IMR-90 (cell line): ENCODE measurements around the gene SLC35E4. TPM values are rescaled to one million over a fixed set of nuclear protein-coding genes. Genes with fewer than 3 reads are reported as not detected.
A peak's percentile ranks its signal among the peaks of the same experiment; 100 is the strongest.

Source experiments
- ATAC-seq: fragments of 200-7000 bp; cut with Tn5 transposase; 2 replicates; pipeline ENCODE4 v1.9.1; 2020; ENCODE audit warnings: low read depth, mild to moderate bottlenecking, moderate library complexity
- BruUV-seq: library from RNA; stranded (reverse); fragments of 400-500 nt; replicated peaks from 2 replicates; lab custom pipeline; 2021; lab: Mats Ljungman, UMichigan
- CTCF ChIA-PET: fragments of 300-600 bp; formaldehyde crosslinking; extraction: SDS; loops from one replicate; lab custom pipeline; 2021; ENCODE audit warnings: antibody characterized with exemption; lab: Yijun Ruan, JAX
- POLR2A ChIA-PET: fragments of 300-600 bp; sonication (Branson Sonifier 250); formaldehyde crosslinking; loops from one replicate; lab custom pipeline; 2022; ENCODE audit warnings: antibody characterized with exemption; ENCODE audit not compliant: unreplicated experiment; lab: Charles Lee
- DNase-seq: peaks from one replicate; pipeline ENCODE4 v3.0.0; 2013
- H2AFZ ChIP-seq: replicated peaks from 2 replicates; pipeline ENCODE3; 2013; ENCODE audit warnings: low read length, mild to moderate bottlenecking; ENCODE audit not compliant: poor library complexity
- H2AK5ac ChIP-seq: 2 replicates; pipeline ENCODE4 v1.6.1; 2013; ENCODE audit warnings: low read depth, low read length, inconsistent platforms
- H2AK9ac ChIP-seq: replicated peaks from 2 replicates; pipeline ENCODE3; 2013; ENCODE audit warnings: mild to moderate bottlenecking, low read depth, low read length, moderate library complexity; ENCODE audit not compliant: poor library complexity
- H2BK120ac ChIP-seq: 2 replicates; pipeline ENCODE4 v1.6.1; 2013; ENCODE audit warnings: low read depth, low read length, inconsistent platforms
- H2BK15ac ChIP-seq: 3 replicates; pipeline ENCODE4 v1.6.1; 2013; ENCODE audit warnings: low read depth, low read length, inconsistent platforms
- H2BK20ac ChIP-seq: 2 replicates; pipeline ENCODE4 v1.6.1; 2013; ENCODE audit warnings: low read depth, mild to moderate bottlenecking, inconsistent platforms, low read length, moderate library complexity
- H2BK5ac ChIP-seq: 2 replicates; pipeline ENCODE4 v1.6.1; 2013; ENCODE audit warnings: mild to moderate bottlenecking, low read depth, low read length, inconsistent platforms; ENCODE audit not compliant: poor library complexity, severe bottlenecking
- H3K14ac ChIP-seq: replicated peaks from 2 replicates; pipeline ENCODE4 v1.6.1; 2013; ENCODE audit warnings: low read depth, low read length, inconsistent platforms
- H3K18ac ChIP-seq: 2 replicates; pipeline ENCODE4 v1.6.1; 2013; ENCODE audit warnings: low read depth, low read length, control low read depth
- H3K23ac ChIP-seq: 2 replicates; pipeline ENCODE4 v1.6.1; 2013; ENCODE audit warnings: low read depth, low read length, inconsistent platforms
- H3K27ac ChIP-seq: 2 replicates; pipeline ENCODE4 v1.5.1; 2013; ENCODE audit warnings: mild to moderate bottlenecking, control low read depth, low read length; ENCODE audit not compliant: insufficient read depth
- H3K27me3 ChIP-seq: 2 replicates; pipeline ENCODE4 v1.6.1; 2013; ENCODE audit warnings: low read length; ENCODE audit not compliant: control insufficient read depth, insufficient read depth
- H3K36me3 ChIP-seq: 2 replicates; pipeline ENCODE4 v1.6.1; 2013; ENCODE audit warnings: low read length, mixed read lengths; ENCODE audit not compliant: control insufficient read depth, insufficient read depth
- H3K4ac ChIP-seq: 2 replicates; pipeline ENCODE4 v1.6.1; 2013; ENCODE audit warnings: low read depth, low read length, inconsistent platforms
- H3K4me1 ChIP-seq: 2 replicates; pipeline ENCODE4 v1.6.1; 2013; ENCODE audit warnings: low read length, mixed read lengths; ENCODE audit not compliant: control insufficient read depth, insufficient read depth
- H3K4me2 ChIP-seq: 2 replicates; pipeline ENCODE4 v1.6.1; 2013; ENCODE audit warnings: low read depth, mild to moderate bottlenecking, control low read depth, low read length, moderate library complexity
- H3K4me3 ChIP-seq: 2 replicates; pipeline ENCODE4 v1.5.1; 2013; ENCODE audit warnings: low read depth, mild to moderate bottlenecking, control low read depth, low read length, moderate library complexity; ENCODE audit not compliant: insufficient read depth
- H3K56ac ChIP-seq: 2 replicates; pipeline ENCODE4 v1.6.1; 2013; ENCODE audit warnings: low read length, inconsistent platforms; ENCODE audit not compliant: insufficient read depth; ENCODE audit errors: extremely low read depth
- H3K79me1 ChIP-seq, 2 experiments: 2 replicates each; pipeline ENCODE4 v1.6.1; 2013; ENCODE audit warnings: low read length in 2 of 2, inconsistent platforms in 1 of 2, low read depth in 1 of 2
- H3K9ac ChIP-seq: 2 replicates; pipeline ENCODE4 v1.6.1; 2013; ENCODE audit warnings: low read depth, low read length, control low read depth
- H3K9me1 ChIP-seq: 2 replicates; pipeline ENCODE4 v1.6.1; 2013; ENCODE audit warnings: low read length, inconsistent platforms; ENCODE audit not compliant: insufficient read depth
- H3K9me3 ChIP-seq: 2 replicates; pipeline ENCODE4 v1.6.1; 2013; ENCODE audit warnings: low read length; ENCODE audit not compliant: control insufficient read depth, insufficient read depth
- H4K20me1 ChIP-seq: 2 replicates; pipeline ENCODE4 v1.6.1; 2013; ENCODE audit warnings: low read length, inconsistent platforms; ENCODE audit not compliant: insufficient read depth
- H4K5ac ChIP-seq: 2 replicates; pipeline ENCODE4 v1.6.1; 2013; ENCODE audit warnings: mild to moderate bottlenecking, low read depth, low read length, control low read depth
- H4K8ac ChIP-seq, 2 experiments: 2 replicates each; pipeline ENCODE4 v1.6.1; 2013; ENCODE audit warnings: low read depth in 2 of 2, low read length in 2 of 2, control low read depth in 1 of 2, inconsistent platforms in 1 of 2
- H4K91ac ChIP-seq: 2 replicates; pipeline ENCODE4 v1.6.1; 2013; ENCODE audit warnings: low read depth, low read length, inconsistent platforms; ENCODE audit not compliant: insufficient read depth
- BHLHE40 ChIP-seq: fragments of 150-350 bp; IDR thresholded peaks from 2 replicates; pipeline ENCODE4 v1.6.1; 2016; ENCODE audit warnings: mild to moderate bottlenecking, low read depth, low read length
- CEBPB ChIP-seq: IDR thresholded peaks from 2 replicates; pipeline ENCODE4 v1.6.1; 2012; ENCODE audit warnings: low read depth, low read length, improper control_type of control experiment
- CHD1 ChIP-seq: IDR thresholded peaks from 2 replicates; pipeline ENCODE4 v1.6.1; 2012; ENCODE audit warnings: low read depth, low read length, improper control_type of control experiment
- FOS ChIP-seq: fragments of 150-350 bp; IDR thresholded peaks from 2 replicates; pipeline ENCODE4 v1.6.1; 2016; ENCODE audit warnings: low read depth, low read length
- MAFK ChIP-seq: IDR thresholded peaks from 2 replicates; pipeline ENCODE4 v1.6.1; 2012; ENCODE audit warnings: low read depth, low read length, improper control_type of control experiment
- MAZ ChIP-seq: IDR thresholded peaks from 2 replicates; pipeline ENCODE4 v1.6.1; 2012; ENCODE audit warnings: low read depth, mild to moderate bottlenecking, low read length, improper control_type of control experiment, moderate library complexity, borderline replicate concordance
- NFE2L2 ChIP-seq: fragments of 150-350 bp; IDR thresholded peaks from 2 replicates; pipeline ENCODE4 v1.6.1; 2016; ENCODE audit warnings: low read depth, mild to moderate bottlenecking, low read length
- POLR2A ChIP-seq: IDR thresholded peaks from 2 replicates; pipeline ENCODE4 v1.6.1; 2012; ENCODE audit warnings: mild to moderate bottlenecking, low read depth, low read length
- RAD21 ChIP-seq: IDR thresholded peaks from 2 replicates; pipeline ENCODE4 v1.6.1; 2012; ENCODE audit warnings: low read length, improper control_type of control experiment
- RFX5 ChIP-seq: IDR thresholded peaks from 2 replicates; pipeline ENCODE4 v1.8.0; 2012; ENCODE audit warnings: low read depth, mild to moderate bottlenecking, low read length, moderate library complexity
- SMC3 ChIP-seq: fragments of 150-350 bp; IDR thresholded peaks from 2 replicates; pipeline ENCODE4 v1.6.1; 2016; ENCODE audit warnings: low read depth, mild to moderate bottlenecking, antibody characterized with exemption, low read length, moderate library complexity
- WGBS, 2 experiments: methylation state at CpG; one replicate each; pipeline versions ENCODE4 v1.1.5 to v1.1.7; 2013; ENCODE audit warnings: missing lambda C conversion rate in 2 of 2; ENCODE audit not compliant: insufficient read length in 1 of 2; ENCODE audit errors: extremely low coverage in 2 of 2; 5-methylcytosine and 5-hydroxymethylcytosine counted together
- dilution Hi-C: fragments of 300-500 bp; cut with HindIII; formaldehyde crosslinking; loops from one replicate; pipeline ENCODE4 v1.14.3; 2018; ENCODE audit warnings: low sequenced_read_pairs; ENCODE audit not compliant: unreplicated experiment
- in situ Hi-C: fragments of 300-500 bp; cut with MboI; formaldehyde crosslinking; loops from 3 replicates; pipeline ENCODE4 v1.14.3; 2019; ENCODE audit warnings: low sequenced_read_pairs, inconsistent platforms, mixed read lengths
- intact Hi-C: fragments of 100-400 bp; cut with micrococcal nuclease; formaldehyde crosslinking; loops from 2 replicates; pipeline ENCODE4 v1.10.0; 2022
- polyA plus RNA-seq, 3 experiments: library from polyadenylated mRNA; depleted of rRNA; stranded (reverse); fragments of >200 nt; gene quantifications; 2 replicates each; pipeline ENCODE4 v1.2.3, GENCODE V29; 2012; ENCODE audit warnings: low replicate concordance in 1 of 3
- total RNA-seq: library from RNA; depleted of rRNA; stranded (reverse); fragments of >200 nt; gene quantifications from 2 replicates; pipeline ENCODE4 v1.2.3, GENCODE V29; 2012
- TF ChIP-seq, protein P1 (sequence below): conservative IDR thresholded peaks from 2 replicates; pipeline ENCODE4 v1.5.1; 2012; ENCODE audit warnings: mild to moderate bottlenecking, low read depth, low read length, improper control_type of control experiment
- TF ChIP-seq, protein P2 (sequence below): fragments of 150-350 bp; IDR thresholded peaks from 2 replicates; pipeline ENCODE4 v1.6.1; 2016; ENCODE audit warnings: low read depth, mild to moderate bottlenecking, low read length, moderate library complexity, borderline replicate concordance
- TF ChIP-seq, protein P3 (sequence below): fragments of 150-350 bp; IDR thresholded peaks from 2 replicates; pipeline ENCODE4 v1.6.1; 2017; ENCODE audit warnings: mild to moderate bottlenecking, antibody characterized with exemption, low read length, low read depth

Gene SLC35E4
- total and polyA plus RNA-seq, 2 of the 4 experiments (the other 2 are of a cell fraction) = 5.7 to 6.8 TPM

DNA sequence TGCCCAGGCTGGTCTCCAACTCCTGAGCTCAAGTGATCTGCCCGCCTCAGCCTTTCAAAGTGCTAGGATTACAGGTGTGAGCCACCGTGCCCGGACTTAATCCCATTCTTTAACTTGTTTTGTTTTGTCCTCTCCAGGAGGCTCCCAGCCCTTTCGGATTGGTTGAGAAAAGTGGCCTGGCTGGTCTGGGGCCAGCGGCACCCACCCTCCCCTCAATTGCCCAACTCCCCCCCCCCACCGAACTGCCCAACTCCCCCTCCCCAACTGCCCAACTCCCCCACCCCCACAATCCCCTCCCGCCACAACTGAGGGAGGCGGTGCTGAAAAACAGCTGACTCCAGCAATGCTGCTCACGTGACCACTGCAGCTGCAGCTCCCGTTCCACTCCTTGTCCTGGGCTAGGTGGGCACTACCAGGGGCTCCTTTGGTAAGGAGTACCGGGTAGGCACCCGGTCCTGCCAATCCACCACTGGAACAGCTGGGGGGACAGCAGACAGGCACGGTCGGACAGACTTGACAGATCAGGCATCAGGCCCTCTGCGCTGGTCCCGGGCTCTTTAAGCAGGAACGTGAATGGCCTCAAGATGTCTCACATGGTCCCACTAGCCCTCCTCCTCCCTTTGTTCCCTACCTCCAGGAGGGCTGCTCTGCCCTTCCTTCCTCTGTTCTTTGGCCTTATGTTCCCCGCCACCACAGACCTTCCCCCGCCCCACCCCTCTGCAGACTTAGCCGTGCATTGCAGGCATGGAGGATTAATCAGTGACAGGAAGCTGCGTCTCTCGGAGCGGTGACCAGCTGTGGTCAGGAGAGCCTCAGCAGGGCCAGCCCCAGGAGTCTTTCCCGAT, 28.9 kb upstream of the SLC35E4 start, which contains the start of gene TCN2:
TCN2 (plus strand) TSS at position 720 of the 845 bp plus-strand sequence. CDS start 158 bp downstream, outside the sequence.
- ATAC-seq = peak; percentile 70
- dilution Hi-C loops = no loop called here
- BruUV-seq = no TSS peak
- TF ChIP-seq MAFK (peak; percentile 71), RAD21 (no peak), MAZ (no peak), CEBPB (no peak), NFE2L2 (no peak), RFX5 (no peak), CHD1 (no peak), SMC3 (no peak), POLR2A (no peak), FOS (no peak), BHLHE40 (peak; percentile 69)
- TF ChIP-seq, protein P1, sequence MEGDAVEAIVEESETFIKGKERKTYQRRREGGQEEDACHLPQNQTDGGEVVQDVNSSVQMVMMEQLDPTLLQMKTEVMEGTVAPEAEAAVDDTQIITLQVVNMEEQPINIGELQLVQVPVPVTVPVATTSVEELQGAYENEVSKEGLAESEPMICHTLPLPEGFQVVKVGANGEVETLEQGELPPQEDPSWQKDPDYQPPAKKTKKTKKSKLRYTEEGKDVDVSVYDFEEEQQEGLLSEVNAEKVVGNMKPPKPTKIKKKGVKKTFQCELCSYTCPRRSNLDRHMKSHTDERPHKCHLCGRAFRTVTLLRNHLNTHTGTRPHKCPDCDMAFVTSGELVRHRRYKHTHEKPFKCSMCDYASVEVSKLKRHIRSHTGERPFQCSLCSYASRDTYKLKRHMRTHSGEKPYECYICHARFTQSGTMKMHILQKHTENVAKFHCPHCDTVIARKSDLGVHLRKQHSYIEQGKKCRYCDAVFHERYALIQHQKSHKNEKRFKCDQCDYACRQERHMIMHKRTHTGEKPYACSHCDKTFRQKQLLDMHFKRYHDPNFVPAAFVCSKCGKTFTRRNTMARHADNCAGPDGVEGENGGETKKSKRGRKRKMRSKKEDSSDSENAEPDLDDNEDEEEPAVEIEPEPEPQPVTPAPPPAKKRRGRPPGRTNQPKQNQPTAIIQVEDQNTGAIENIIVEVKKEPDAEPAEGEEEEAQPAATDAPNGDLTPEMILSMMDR = no peak
- TF ChIP-seq, protein P2, sequence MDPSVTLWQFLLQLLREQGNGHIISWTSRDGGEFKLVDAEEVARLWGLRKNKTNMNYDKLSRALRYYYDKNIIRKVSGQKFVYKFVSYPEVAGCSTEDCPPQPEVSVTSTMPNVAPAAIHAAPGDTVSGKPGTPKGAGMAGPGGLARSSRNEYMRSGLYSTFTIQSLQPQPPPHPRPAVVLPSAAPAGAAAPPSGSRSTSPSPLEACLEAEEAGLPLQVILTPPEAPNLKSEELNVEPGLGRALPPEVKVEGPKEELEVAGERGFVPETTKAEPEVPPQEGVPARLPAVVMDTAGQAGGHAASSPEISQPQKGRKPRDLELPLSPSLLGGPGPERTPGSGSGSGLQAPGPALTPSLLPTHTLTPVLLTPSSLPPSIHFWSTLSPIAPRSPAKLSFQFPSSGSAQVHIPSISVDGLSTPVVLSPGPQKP = no peak
- TF ChIP-seq, protein P3, sequence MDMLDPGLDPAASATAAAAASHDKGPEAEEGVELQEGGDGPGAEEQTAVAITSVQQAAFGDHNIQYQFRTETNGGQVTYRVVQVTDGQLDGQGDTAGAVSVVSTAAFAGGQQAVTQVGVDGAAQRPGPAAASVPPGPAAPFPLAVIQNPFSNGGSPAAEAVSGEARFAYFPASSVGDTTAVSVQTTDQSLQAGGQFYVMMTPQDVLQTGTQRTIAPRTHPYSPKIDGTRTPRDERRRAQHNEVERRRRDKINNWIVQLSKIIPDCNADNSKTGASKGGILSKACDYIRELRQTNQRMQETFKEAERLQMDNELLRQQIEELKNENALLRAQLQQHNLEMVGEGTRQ = peak; percentile 93

More for the DNA sequence above, 28.9 kb upstream of the SLC35E4 start, which contains the start of gene TCN2:
- peak within 1 kb of the TSS; percentile 71 for H2BK120ac ChIP-seq
- peak within 1 kb of the TSS; percentile 98 for H4K5ac ChIP-seq
- H3K14ac ChIP-seq = peak within 1 kb of the TSS; percentile 72
- H3K27me3 ChIP-seq = no peaks in the 10 kb centered on the region
- no peaks in the 10 kb centered on the region for H3K9me3 ChIP-seq
- peaks cover 14% of the 10 kb centered on the region for H3K4me1 ChIP-seq
- H2BK15ac ChIP-seq = peak within 1 kb of the TSS; percentile 33; the same call in 1 of the 3 replicates
- intact Hi-C loops = no loop called here
- H4K8ac ChIP-seq = peak within 1 kb of the TSS; percentile 79 to 93
- no peaks in the 10 kb centered on the region for H4K20me1 ChIP-seq
- H3K4me2 ChIP-seq = peak within 1 kb of the TSS; percentile 92
- H3K23ac ChIP-seq = peak within 1 kb of the TSS; percentile 59; the same call in 1 of the 2 replicates
- peak; percentile 77 for DNase-seq
- H2AK5ac ChIP-seq = peak within 1 kb of the TSS; percentile 71
- peak within 1 kb of the TSS; percentile 56 for H3K4me3 ChIP-seq
- H2BK20ac ChIP-seq = peak within 1 kb of the TSS; percentile 45
- peak within 1 kb of the TSS; percentile 94 for H2AFZ ChIP-seq
- CTCF ChIA-PET = interaction anchor here (0.5 to 1.2 kb wide), 5 partner anchors 8 to 313 kb away, joined by 3 to 6 read pairs (median 3); partner anchors contain the start of gene PES1
- H4K91ac ChIP-seq = peak within 1 kb of the TSS; percentile 66
- peak within 1 kb of the TSS; percentile 93 for H2AK9ac ChIP-seq
- peak within 1 kb of the TSS; percentile 53 for H3K9ac ChIP-seq
- no peaks in the 10 kb centered on the region; a peak in 1 of 4 replicates for H3K79me1 ChIP-seq
- H3K18ac ChIP-seq = peak within 1 kb of the TSS; percentile 88
- in situ Hi-C loops = no loop called here
- 0% methylated on average over 8 of the region's 24 CpGs; no CpG with 5 or more reads in 1 of the 2 experiments for WGBS, 2 experiments
- H3K9me1 ChIP-seq = peaks cover 14% of the 10 kb centered on the region
- H3K36me3 ChIP-seq = no peaks in the 10 kb centered on the region
- POLR2A ChIA-PET = no interaction called here
- peak within 1 kb of the TSS; percentile 72 for H3K27ac ChIP-seq
- peak within 1 kb of the TSS; percentile 91 for H3K4ac ChIP-seq
- H2BK5ac ChIP-seq = peak within 1 kb of the TSS; percentile 44
- H3K56ac ChIP-seq = peak within 1 kb of the TSS; percentile 25; the same call in 1 of the 2 replicates
